Mesenchymal stem cell (in vitro differentiated cells and primary cell): ENCODE measurements around the gene GTPBP1.

Experiments
- DNase-seq: peaks from one replicate; pipeline ENCODE4 v3.0.0-alpha.2; 2013
- H2AFZ ChIP-seq: one replicate; pipeline ENCODE4 v1.6.1; 2013; ENCODE audit warnings: low read depth, mild to moderate bottlenecking, control low read depth, inconsistent platforms, low read length, moderate library complexity
- H2AK5ac ChIP-seq: 2 replicates; pipeline ENCODE4 v1.6.1; 2013; ENCODE audit warnings: low read length, moderate library complexity, mild to moderate bottlenecking, inconsistent platforms; ENCODE audit not compliant: severe bottlenecking
- H2BK120ac ChIP-seq: one replicate; pipeline ENCODE4 v1.6.1; 2013; ENCODE audit warnings: low read depth, mild to moderate bottlenecking, inconsistent platforms, low read length, moderate library complexity
- H2BK12ac ChIP-seq, 2 experiments: one replicate each; pipeline ENCODE4 v1.6.1; 2013; ENCODE audit warnings: inconsistent platforms in 2 of 2, low read length in 2 of 2, mild to moderate bottlenecking in 2 of 2, moderate library complexity in 2 of 2, control low read depth in 1 of 2
- H2BK15ac ChIP-seq: one replicate; pipeline ENCODE4 v1.6.1; 2013; ENCODE audit warnings: mild to moderate bottlenecking, low read depth, inconsistent platforms; ENCODE audit not compliant: poor library complexity, severe bottlenecking
- H2BK5ac ChIP-seq: 2 replicates; pipeline ENCODE4 v1.6.1; 2013; ENCODE audit warnings: low read depth, mild to moderate bottlenecking, low read length, control low read depth, inconsistent platforms; ENCODE audit not compliant: poor library complexity, severe bottlenecking
- H3K14ac ChIP-seq, 2 experiments: one replicate each; pipeline ENCODE4 v1.6.1; 2013; ENCODE audit warnings: inconsistent platforms in 2 of 2, low read length in 2 of 2, control low read depth in 1 of 2, mild to moderate bottlenecking in 1 of 2, moderate library complexity in 1 of 2
- H3K18ac ChIP-seq, 2 experiments: one replicate each; pipeline ENCODE4 v1.6.1; 2013; ENCODE audit warnings: inconsistent platforms in 2 of 2, low read length in 2 of 2, control low read depth in 1 of 2, low read depth in 1 of 2, mild to moderate bottlenecking in 1 of 2
- H3K23ac ChIP-seq, 2 experiments: one replicate each; pipeline ENCODE4 v1.6.1; 2013; ENCODE audit warnings: inconsistent platforms in 2 of 2, low read length in 2 of 2, mild to moderate bottlenecking in 2 of 2, moderate library complexity in 2 of 2, control low read depth in 1 of 2
- H3K27ac ChIP-seq: 2 replicates; pipeline ENCODE4 v1.5.1; 2013; ENCODE audit warnings: mild to moderate bottlenecking, moderate library complexity, low read length, control low read depth, inconsistent platforms; ENCODE audit not compliant: poor library complexity, severe bottlenecking
- H3K27me3 ChIP-seq, 2 experiments: 2 replicates each; pipeline versions ENCODE4 v1.6.1 to v1.7.0; 2013; ENCODE audit warnings: low read length in 2 of 2, mild to moderate bottlenecking in 2 of 2, moderate library complexity in 2 of 2, control low read depth in 1 of 2, inconsistent platforms in 1 of 2; ENCODE audit not compliant: control insufficient read depth in 1 of 2, insufficient read depth in 1 of 2
- H3K36me3 ChIP-seq, 2 experiments: 2 replicates each; pipeline versions ENCODE4 v1.6.1 to v1.7.0; 2013; ENCODE audit warnings: low read length in 2 of 2, control low read depth in 1 of 2, inconsistent platforms in 1 of 2, low read depth in 1 of 2, mild to moderate bottlenecking in 1 of 2; ENCODE audit not compliant: insufficient read depth in 2 of 2, control insufficient read depth in 1 of 2
- H3K4ac ChIP-seq, 2 experiments: one replicate each; pipeline ENCODE4 v1.6.1; 2013; ENCODE audit warnings: inconsistent platforms in 2 of 2, low read length in 2 of 2, mild to moderate bottlenecking in 2 of 2, moderate library complexity in 2 of 2, control low read depth in 1 of 2, low read depth in 1 of 2
- H3K4me1 ChIP-seq: 2 replicates; pipeline ENCODE4 v1.6.1; 2013; ENCODE audit warnings: low read depth, low read length, control low read depth; ENCODE audit not compliant: control insufficient read depth, insufficient read depth
- H3K4me2 ChIP-seq: 2 replicates; pipeline ENCODE4 v1.6.1; 2013; ENCODE audit warnings: low read length, mild to moderate bottlenecking, inconsistent platforms; ENCODE audit not compliant: poor library complexity, severe bottlenecking
- H3K4me3 ChIP-seq, 2 experiments: 2 replicates each; pipeline versions ENCODE4 v1.5.1 to v1.7.0; 2013; ENCODE audit warnings: low read length in 2 of 2, mild to moderate bottlenecking in 2 of 2, control low read depth in 1 of 2, low read depth in 1 of 2; ENCODE audit not compliant: insufficient read depth in 1 of 2
- H3K79me1 ChIP-seq: replicated peaks from 2 replicates; pipeline ENCODE4 v1.6.1; 2013; ENCODE audit warnings: mild to moderate bottlenecking, control low read depth, low read length, inconsistent platforms; ENCODE audit not compliant: poor library complexity, severe bottlenecking
- H3K9ac ChIP-seq: 2 replicates; pipeline ENCODE4 v1.7.0; 2013; ENCODE audit warnings: mild to moderate bottlenecking, low read length, moderate library complexity
- H3K9me3 ChIP-seq: 2 replicates; pipeline ENCODE4 v1.7.0; 2013; ENCODE audit warnings: mild to moderate bottlenecking, low read length; ENCODE audit not compliant: control insufficient read depth
- H4K8ac ChIP-seq: one replicate; pipeline ENCODE4 v1.6.1; 2013; ENCODE audit warnings: inconsistent platforms, mild to moderate bottlenecking, low read length, moderate library complexity
- H4K91ac ChIP-seq: one replicate; pipeline ENCODE4 v1.6.1; 2013; ENCODE audit warnings: mild to moderate bottlenecking, low read length, inconsistent platforms
- WGBS: methylation state at CpG from one replicate; pipeline ENCODE4 v1.1.7; 2013; ENCODE audit warnings: mixed read lengths; 5-methylcytosine and 5-hydroxymethylcytosine counted together

The GTPBP1 gene

GRCh38 chr22:38732251-38732815 is 26.6 kb downstream of the GTPBP1 start:
- Histone ChIP-seq H3K27me3 (no peaks in the 10 kb centered on the region), H3K9me3 (no peaks in the 10 kb centered on the region), H2AK5ac (no peak overlapping the region), H3K14ac (no peak overlapping the region), H2AFZ (no peak overlapping the region), H2BK12ac (no peak overlapping the region), H2BK5ac (no peak overlapping the region), H3K4me3 (no peak overlapping the region), H3K4me1 (peaks cover 3% of the 10 kb centered on the region), H2BK120ac (no peak overlapping the region), H3K18ac (no peak overlapping the region), H3K79me1 (peaks cover 12% of the 10 kb centered on the region), H3K27ac (no peak overlapping the region), H2BK15ac (no peak overlapping the region), H3K9ac (no peak overlapping the region), H3K4ac (no peak overlapping the region), H4K8ac (no peak overlapping the region), H3K23ac (no peak overlapping the region), H3K4me2 (no peak overlapping the region), H4K91ac (no peak overlapping the region), H3K36me3 (peaks cover 88 to 100% of the 10 kb centered on the region in 2 experiments)
- 87% methylated on average over 12 of the region's 13 CpGs for WGBS
- no peak for DNase-seq

- peaks cover 88 to 100% of the 10 kb centered on the region in 2 experiments for H3K36me3 ChIP-seq
- no peak overlapping the region for H2BK12ac ChIP-seq
- H2BK15ac ChIP-seq: no peak overlapping the region
- WGBS: 76% methylated on average over 4 of the region's 4 CpGs
- no peak overlapping the region for H3K9ac ChIP-seq
- no peak overlapping the region for H2AFZ ChIP-seq
- H4K8ac ChIP-seq: no peak overlapping the region
- H3K4me3 ChIP-seq: no peak overlapping the region
- H3K4me2 ChIP-seq: no peak overlapping the region
- H3K4me1 ChIP-seq: peaks cover 3% of the 10 kb centered on the region
- peaks cover 10% of the 10 kb centered on the region for H3K79me1 ChIP-seq
- DNase-seq: peak; percentile 35
- no peaks in the 10 kb centered on the region for H3K9me3 ChIP-seq
- H2AK5ac ChIP-seq: no peak overlapping the region
- H3K18ac ChIP-seq: no peak overlapping the region
- no peak overlapping the region for H3K4ac ChIP-seq
- no peak overlapping the region for H3K14ac ChIP-seq
- no peak overlapping the region for H2BK5ac ChIP-seq
- H2BK120ac ChIP-seq: no peak overlapping the region
- no peak overlapping the region for H3K27ac ChIP-seq
- no peak overlapping the region for H3K23ac ChIP-seq
- no peak overlapping the region for H4K91ac ChIP-seq
- no peaks in the 10 kb centered on the region for H3K27me3 ChIP-seq
These were observed 27.6 kb downstream of the GTPBP1 start for GRCh38 chr22:38733329-38733723.

- DNase-seq: peak; percentile 32
- no peak overlapping the region for H3K23ac ChIP-seq
- H4K8ac ChIP-seq: no peak overlapping the region
- H3K18ac ChIP-seq: no peak overlapping the region
- H2AK5ac ChIP-seq: no peak overlapping the region
- no peak overlapping the region for H2BK120ac ChIP-seq
- H3K4me2 ChIP-seq: no peak overlapping the region
- H3K27ac ChIP-seq: no peak overlapping the region
- no peak overlapping the region for H2BK12ac ChIP-seq
- H3K27me3 ChIP-seq: no peaks in the 10 kb centered on the region
- no peak overlapping the region for H3K4me3 ChIP-seq
- H3K4ac ChIP-seq: no peak overlapping the region
- H2BK15ac ChIP-seq: no peak overlapping the region
- peaks cover 88 to 100% of the 10 kb centered on the region in 2 experiments for H3K36me3 ChIP-seq
- no peak overlapping the region for H3K9ac ChIP-seq
- H3K79me1 ChIP-seq: peaks cover 12% of the 10 kb centered on the region
- 93% methylated on average over 8 of the region's 8 CpGs for WGBS
- no peak overlapping the region for H3K14ac ChIP-seq
- no peak overlapping the region for H2AFZ ChIP-seq
- peaks cover 3% of the 10 kb centered on the region for H3K4me1 ChIP-seq
- H3K9me3 ChIP-seq: no peaks in the 10 kb centered on the region
- no peak overlapping the region for H4K91ac ChIP-seq
- no peak overlapping the region for H2BK5ac ChIP-seq
These were observed 28.1 kb downstream of the GTPBP1 start for GRCh38 chr22:38733724-38734381.

- H4K8ac ChIP-seq: no peak overlapping the region
- no peak overlapping the region for H2BK12ac ChIP-seq
- no peak overlapping the region for H2BK15ac ChIP-seq
- no peaks in the 10 kb centered on the region for H3K27me3 ChIP-seq
- no peak overlapping the region for H3K14ac ChIP-seq
- peaks cover 11% of the 10 kb centered on the region for H3K79me1 ChIP-seq
- H2BK120ac ChIP-seq: no peak overlapping the region
- no peak overlapping the region for H3K4ac ChIP-seq
- H3K23ac ChIP-seq: no peak overlapping the region
- no peak overlapping the region for H3K4me2 ChIP-seq
- no peak overlapping the region for H4K91ac ChIP-seq
- no peak overlapping the region for H3K9ac ChIP-seq
- H3K9me3 ChIP-seq: no peaks in the 10 kb centered on the region
- H3K36me3 ChIP-seq: peaks cover 88 to 100% of the 10 kb centered on the region in 2 experiments
- WGBS: 89% methylated on average over 13 of the region's 13 CpGs
- H3K4me1 ChIP-seq: peaks cover 3% of the 10 kb centered on the region
- no peak overlapping the region for H3K27ac ChIP-seq
- no peak overlapping the region for H2BK5ac ChIP-seq
- no peak overlapping the region for H3K18ac ChIP-seq
- no peak for DNase-seq
- no peak overlapping the region for H2AFZ ChIP-seq
- no peak overlapping the region for H3K4me3 ChIP-seq
- H2AK5ac ChIP-seq: no peak overlapping the region
These were observed 28.8 kb downstream of the GTPBP1 start for GRCh38 chr22:38734421-38735100.
